GM21786 (cell line): ENCODE measurements around the gene POLA1.

ENCODE experiments used
- ATAC-seq: cut with Tn5 transposase; IDR thresholded peaks from one replicate; pipeline ENCODE4 v1.9.1; 2021; ENCODE audit not compliant: unreplicated experiment

POLA1 gene

GRCh38 chrX:24876530-24877287, 183.0 kb downstream of the POLA1 start:
- ATAC-seq: no peak

- ATAC-seq: no peak
These were observed 183.6 kb downstream of the POLA1 start for GRCh38 chrX:24877288-24877664.

GRCh38 chrX:24877854-24878650, 184.3 kb downstream of the POLA1 start:
- ATAC-seq: no peak

GRCh38 chrX:24879679-24880078, 186.0 kb downstream of the POLA1 start:
- ATAC-seq: no peak

GRCh38 chrX:24886916-24887315, 193.2 kb downstream of the POLA1 start:
- ATAC-seq: no peak

- peak; percentile 60 for ATAC-seq
These were observed 197.0 kb downstream of the POLA1 start for GRCh38 chrX:24890677-24891076.

GRCh38 chrX:24899391-24899790, 205.7 kb downstream of the POLA1 start:
- no peak for ATAC-seq

GRCh38 chrX:24900234-24900633, 206.5 kb downstream of the POLA1 start:
- ATAC-seq: no peak

GRCh38 chrX:24902806-24903205, 209.1 kb downstream of the POLA1 start:
- ATAC-seq: no peak

- no peak for ATAC-seq
These were observed 225.0 kb downstream of the POLA1 start for GRCh38 chrX:24918715-24919114.

- ATAC-seq: peak; percentile 66
These were observed 227.1 kb downstream of the POLA1 start for GRCh38 chrX:24920769-24921168.

- ATAC-seq: no peak
These were observed 231.7 kb downstream of the POLA1 start for GRCh38 chrX:24925430-24925829.

GRCh38 chrX:24927372-24927771, 233.7 kb downstream of the POLA1 start:
- no peak for ATAC-seq

GRCh38 chrX:24928114-24928513, 234.4 kb downstream of the POLA1 start:
- no peak for ATAC-seq

GRCh38 chrX:24934279-24934678, 240.6 kb downstream of the POLA1 start:
- no peak for ATAC-seq

GRCh38 chrX:24945009-24945408, 251.3 kb downstream of the POLA1 start:
- no peak for ATAC-seq

GRCh38 chrX:24946369-24946768, 252.7 kb downstream of the POLA1 start:
- ATAC-seq: no peak

GRCh38 chrX:24954732-24955131, 261.0 kb downstream of the POLA1 start:
- no peak for ATAC-seq

- ATAC-seq: no peak
These were observed 261.7 kb downstream of the POLA1 start for GRCh38 chrX:24955372-24955930.

GRCh38 chrX:24956828-24957227, 263.1 kb downstream of the POLA1 start:
- no peak for ATAC-seq

- ATAC-seq: no peak
These were observed 268.1 kb downstream of the POLA1 start for GRCh38 chrX:24961809-24962208.

GRCh38 chrX:24963823-24964222, 270.1 kb downstream of the POLA1 start:
- ATAC-seq: no peak
